Activated CD4-positive, alpha-beta T cell treated with anti-CD3 and anti-CD28 coated beads, Interleukin-2, amount 50 U/mL, for 1 hour (primary cell): ENCODE measurements around the gene CCZ1.
A peak's percentile ranks its signal among the peaks of the same experiment; 100 is the strongest.
"Not testable (repeated sequence)": the region's sequence is repeated elsewhere in the genome, so short reads cannot be mapped to it uniquely, and the experiment has no call there.

Experiments used
- DNase-seq: peaks from one replicate; pipeline ENCODE4 v3.0.0-alpha.2; 2020

CCZ1 gene

GRCh38 chr7:5898480-5899224 is at the start of gene CCZ1:
Gene CCZ1 (plus strand): TSS chr7:5898733. CDS start chr7:5898800, 67 bp downstream.
- peak; percentile 43 for DNase-seq

- DNase-seq = no peak
These were observed 47.6 kb upstream of the CCZ1 start for GRCh38 chr7:5850944-5851343.

GRCh38 chr7:5854738-5855137 is 43.8 kb upstream of the CCZ1 start:
- no peak for DNase-seq

GRCh38 chr7:5857041-5857575 is 41.4 kb upstream of the CCZ1 start:
- not testable (repeated sequence) for DNase-seq

GRCh38 chr7:5858494-5858893 is 40.0 kb upstream of the CCZ1 start:
- DNase-seq = peak; percentile 59

- DNase-seq = not testable (repeated sequence)
These were observed 37.3 kb upstream of the CCZ1 start for GRCh38 chr7:5861281-5861680.

DNA sequence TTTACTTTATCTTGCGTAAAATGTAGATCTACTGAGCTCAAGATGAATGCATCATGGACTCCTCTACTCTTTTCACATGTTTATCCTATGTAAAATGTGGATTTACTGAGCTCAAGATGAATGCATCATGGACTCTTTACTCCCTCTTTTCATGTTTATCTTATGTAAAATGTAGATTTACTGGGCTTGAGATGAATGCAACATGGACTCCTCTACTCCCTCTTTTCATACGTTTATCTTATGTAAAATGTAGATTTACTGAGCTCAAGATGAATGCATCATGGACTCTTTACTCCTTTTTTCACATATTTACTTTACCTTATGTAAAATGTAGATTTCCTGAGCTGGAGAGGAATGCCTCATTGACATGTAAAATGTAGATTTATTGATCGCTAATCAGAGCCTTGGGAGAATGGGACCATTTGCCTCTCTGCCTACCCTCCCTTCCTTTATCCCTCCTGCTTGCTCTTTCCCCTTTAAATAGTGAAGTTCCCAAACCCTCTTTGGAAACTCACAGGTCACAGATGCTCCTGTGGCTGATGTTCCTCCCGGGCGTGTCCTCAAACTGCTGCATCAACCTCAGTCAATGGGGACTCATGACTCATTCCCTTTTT is 35.7 kb upstream of the CCZ1 start:
- DNase-seq = not testable (repeated sequence)

- not testable (repeated sequence) for DNase-seq
These were observed 33.1 kb upstream of the CCZ1 start for GRCh38 chr7:5865279-5865931.

- DNase-seq = no peak
These were observed 31.5 kb upstream of the CCZ1 start for GRCh38 chr7:5867060-5867459.

- not testable (repeated sequence) for DNase-seq
These were observed 29.6 kb upstream of the CCZ1 start for GRCh38 chr7:5868928-5869341.

DNA sequence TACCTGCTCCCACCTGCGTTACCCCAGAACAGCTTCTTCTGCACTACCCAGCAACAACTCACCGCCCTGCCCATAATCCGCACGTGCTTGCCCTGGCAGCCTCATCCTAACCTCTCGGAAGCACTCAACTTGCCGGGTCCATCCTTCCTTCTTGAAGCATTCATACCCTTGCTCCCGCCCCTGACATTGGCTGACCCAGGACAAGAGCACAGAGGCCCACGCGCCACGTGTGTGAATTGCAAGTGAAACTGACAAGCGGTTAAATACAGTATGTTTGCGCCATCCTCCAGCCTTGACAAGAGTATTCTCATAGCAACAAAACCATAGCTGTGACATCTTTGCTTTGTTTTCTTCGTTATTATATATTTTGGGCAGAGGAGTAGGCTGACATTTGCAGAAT is 28.8 kb upstream of the CCZ1 start:
- DNase-seq = no peak

DNA sequence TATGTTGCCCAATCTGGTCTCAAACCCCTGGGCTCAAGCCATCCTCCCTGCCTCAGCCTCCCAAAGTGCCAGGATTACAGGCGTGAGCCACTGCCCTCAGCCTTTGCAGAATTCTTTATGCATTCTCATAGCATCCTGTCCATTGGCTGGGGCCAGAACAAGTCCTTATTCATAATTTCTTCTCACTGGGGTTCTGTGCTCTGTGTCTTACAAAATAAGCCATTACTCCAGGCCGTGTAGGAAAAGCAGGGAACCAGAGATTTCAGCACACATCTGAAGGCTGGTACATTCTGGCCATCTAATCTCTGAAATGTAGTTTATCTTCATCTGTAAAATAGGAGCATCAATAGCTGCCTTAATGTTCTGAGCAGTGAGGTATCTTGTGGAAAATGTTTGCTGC is 28.2 kb upstream of the CCZ1 start:
- no peak for DNase-seq

DNA sequence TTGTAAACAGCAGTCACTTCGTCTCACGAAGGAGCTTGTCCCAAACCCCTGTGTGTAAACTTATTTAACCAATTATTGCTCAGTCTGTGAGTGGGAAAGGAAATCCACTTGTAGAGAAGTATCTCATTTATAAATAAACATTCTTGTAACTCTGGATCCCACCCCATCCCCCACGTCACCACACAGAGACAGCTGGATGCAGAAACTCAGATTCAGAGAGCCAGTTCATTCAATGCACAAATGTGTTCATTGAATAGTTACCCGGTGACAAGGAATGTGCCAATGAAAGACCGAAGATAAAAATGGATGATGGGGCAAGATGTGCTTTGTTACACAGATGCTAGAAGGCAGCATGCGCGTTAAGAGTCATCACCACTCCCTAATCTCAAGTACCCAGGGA is 26.2 kb upstream of the CCZ1 start:
- no peak for DNase-seq

GRCh38 chr7:5879591-5879990 is 18.9 kb upstream of the CCZ1 start:
- not testable (repeated sequence) for DNase-seq

DNA sequence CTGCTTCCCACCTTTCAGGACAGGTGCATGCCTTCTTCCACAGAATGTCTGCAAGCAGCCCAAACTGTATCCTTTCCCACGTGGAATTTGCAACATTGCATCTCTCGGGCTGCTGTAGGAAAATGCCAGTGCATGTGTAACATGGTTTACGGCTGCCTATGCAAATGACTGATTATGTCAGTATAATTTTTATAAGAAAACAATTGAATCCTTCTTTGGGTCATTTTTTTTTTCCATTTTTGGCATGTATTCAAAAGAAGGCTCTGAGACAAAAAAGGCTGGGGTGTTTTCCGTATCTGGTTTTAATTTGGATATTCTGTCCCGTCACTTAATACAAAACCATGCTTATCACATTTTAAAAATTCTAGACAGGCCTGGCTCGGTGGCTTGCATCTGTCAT is 18.4 kb upstream of the CCZ1 start:
- not testable (repeated sequence) for DNase-seq

GRCh38 chr7:5884431-5884830 is 14.1 kb upstream of the CCZ1 start:
- DNase-seq = not testable (repeated sequence)

DNA sequence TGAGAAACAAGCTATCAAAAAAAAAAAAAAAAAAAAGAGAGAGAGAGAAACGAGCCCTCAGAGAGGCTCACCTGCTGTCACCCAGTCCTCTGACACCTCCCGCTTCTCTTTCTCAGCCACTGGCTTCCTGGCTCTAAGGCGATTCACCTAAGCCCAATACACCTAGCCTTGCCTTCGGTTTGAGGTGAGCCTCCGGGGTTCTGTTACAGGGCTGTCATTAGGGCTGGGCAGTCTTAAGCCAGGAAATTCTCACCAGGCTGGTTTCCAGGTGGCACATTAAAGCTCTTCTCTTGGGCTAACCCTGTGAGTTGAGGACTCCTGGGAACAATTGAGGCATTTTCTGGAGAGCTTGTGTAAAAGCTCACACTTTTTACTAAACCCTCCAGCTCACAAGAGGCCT is 10.5 kb upstream of the CCZ1 start:
- not testable (repeated sequence) for DNase-seq

- not testable (repeated sequence) for DNase-seq
These were observed 8.3 kb upstream of the CCZ1 start for GRCh38 chr7:5890244-5890643.

DNA sequence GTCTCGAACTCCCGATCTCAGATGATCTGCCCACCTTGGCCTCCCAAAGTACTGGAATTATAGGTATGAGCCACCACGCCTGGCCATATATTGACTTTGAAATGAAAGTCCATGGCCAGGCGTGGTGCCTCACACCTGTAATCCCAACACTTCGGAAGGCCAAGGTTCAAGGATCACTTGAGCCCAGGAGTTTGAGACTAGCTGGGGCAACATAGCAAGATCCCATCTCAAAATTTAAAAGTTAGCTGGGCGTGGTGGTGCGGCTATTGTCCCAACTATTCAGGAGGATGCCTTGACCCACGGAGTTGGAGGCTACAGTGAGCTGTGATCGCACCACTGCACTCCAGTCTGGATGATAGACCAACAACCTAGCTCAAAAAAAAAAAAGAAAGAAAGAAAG is 6.0 kb upstream of the CCZ1 start:
- DNase-seq = no peak

- not testable (repeated sequence) for DNase-seq
These were observed 1.1 kb upstream of the CCZ1 start for GRCh38 chr7:5897369-5897919.

- not testable (repeated sequence) for DNase-seq
These were observed 4.5 kb downstream of the CCZ1 start for GRCh38 chr7:5903002-5903401.

GRCh38 chr7:5904726-5905125 is 6.2 kb downstream of the CCZ1 start:
- DNase-seq = not testable (repeated sequence)

DNA sequence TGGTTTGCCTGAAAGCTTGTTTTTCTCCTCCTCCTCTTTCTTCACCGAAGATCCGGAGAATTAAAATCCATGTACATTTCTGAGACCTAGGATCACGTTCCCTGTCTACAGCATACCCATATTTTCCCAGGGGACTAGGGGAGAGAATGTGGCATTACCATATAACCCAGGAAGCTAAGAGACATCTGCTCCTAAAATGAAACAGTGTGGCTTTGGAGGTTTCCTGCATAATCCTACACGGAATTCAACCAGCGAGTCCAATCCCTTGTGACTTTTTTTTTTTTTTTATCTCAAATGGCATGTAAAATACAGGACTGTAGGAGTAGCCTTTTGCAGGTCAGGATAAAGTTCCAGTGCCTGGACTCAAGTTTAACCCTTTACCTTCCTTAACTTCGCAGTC is 10.3 kb downstream of the CCZ1 start:
- not testable (repeated sequence) for DNase-seq
